Thoracic aorta (tissue), 2 donors: ENCODE data around the gene UGT8. TPM values are rescaled to one million over a fixed set of nuclear protein-coding genes. Genes with fewer than 3 reads are reported as not detected.
"Not testable (repeated sequence)": the region's sequence is repeated elsewhere in the genome, so short reads cannot be mapped to it uniquely, and the experiment has no call there.

Experiments used
- ATAC-seq: fragments of 150-250 bp; one replicate; pipeline ENCODE4 v1.8.0; 2017; ENCODE audit warnings: low read depth; ENCODE audit not compliant: insufficient number of reproducible peaks, low FRiP score
- DNase-seq: peaks from one replicate; pipeline ENCODE4 v3.0.0-alpha.2; 2020; ENCODE audit warnings: low spot score
- H3K27ac ChIP-seq, 2 donors: fragments of 200-600 bp; sonication (generic); 1 replicate in 1 of 2; 2 replicates in 1 of 2; pipeline ENCODE4 v1.5.1; 2016; ENCODE audit warnings: mild to moderate bottlenecking in 2 of 2, moderate library complexity in 2 of 2
- H3K27me3 ChIP-seq: fragments of 200-600 bp; sonication (generic); replicated peaks from 2 replicates; pipeline ENCODE4 v1.6.0; 2016; ENCODE audit warnings: mild to moderate bottlenecking; ENCODE audit not compliant: insufficient read depth
- H3K36me3 ChIP-seq: fragments of 200-600 bp; sonication (generic); one replicate; pipeline ENCODE4 v1.5.1; 2016
- H3K4me1 ChIP-seq, 2 donors: fragments of 200-600 bp; sonication (generic); 1 replicate in 1 of 2; 2 replicates in 1 of 2; pipeline versions ENCODE4 v1.5.1 to v1.6.0; 2016; ENCODE audit warnings: low read depth in 2 of 2, mild to moderate bottlenecking in 1 of 2; ENCODE audit not compliant: control insufficient read depth in 1 of 2
- H3K4me3 ChIP-seq: fragments of 200-600 bp; sonication (generic); 2 replicates; pipeline ENCODE4 v1.5.1; 2016; ENCODE audit warnings: mild to moderate bottlenecking
- H3K9me3 ChIP-seq: fragments of 200-600 bp; sonication (generic); 2 replicates; pipeline ENCODE4 v1.5.1; 2016
- total RNA-seq, 2 donors: library from RNA; depleted of rRNA; stranded (reverse); fragments of >200 nt; gene quantifications; one replicate each; pipeline versions ENCODE4 v1.1.0 to v1.2.3, GENCODE V29; 2016
- TF ChIP-seq, protein P1 (sequence below): fragments of 200-600 bp; sonication (generic); IDR thresholded peaks from one replicate; pipeline ENCODE4 v1.5.1; 2019; ENCODE audit warnings: antibody characterized with exemption

UGT8 gene
- total RNA-seq, 2 donors from 2014 or later, result 0.14 to 2.3 TPM

DNA sequence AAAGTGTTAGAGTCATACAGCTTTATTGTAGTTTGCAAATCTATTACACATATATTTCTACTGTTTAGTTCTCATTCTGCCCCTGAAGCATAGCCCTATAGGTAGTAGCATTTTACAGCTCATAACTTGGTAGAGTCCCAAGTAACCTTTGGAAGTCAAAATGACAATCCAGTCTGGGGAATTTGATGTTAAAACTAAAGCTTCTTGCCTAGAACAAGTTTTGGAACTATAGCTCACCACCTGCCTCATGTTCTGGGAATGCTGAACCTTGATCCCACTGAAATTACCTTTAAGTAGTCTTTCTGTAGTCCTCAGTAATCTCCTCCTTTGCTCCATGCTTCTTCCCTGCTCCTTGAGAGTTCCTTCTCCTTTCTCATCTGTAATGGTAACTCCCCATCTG lies 8.4 kb downstream of the UGT8 start:
- Histone ChIP-seq H3K4me1 (no peaks in the 10 kb centered on the region), H3K27ac (no peak overlapping the region), H3K36me3 (no peaks in the 10 kb centered on the region), H3K9me3 (no peaks in the 10 kb centered on the region), H3K27me3 (no peaks in the 10 kb centered on the region), H3K4me3 (no peak overlapping the region)
- no peak for ATAC-seq
- DNase-seq, result no peak
- TF ChIP-seq, protein P1, sequence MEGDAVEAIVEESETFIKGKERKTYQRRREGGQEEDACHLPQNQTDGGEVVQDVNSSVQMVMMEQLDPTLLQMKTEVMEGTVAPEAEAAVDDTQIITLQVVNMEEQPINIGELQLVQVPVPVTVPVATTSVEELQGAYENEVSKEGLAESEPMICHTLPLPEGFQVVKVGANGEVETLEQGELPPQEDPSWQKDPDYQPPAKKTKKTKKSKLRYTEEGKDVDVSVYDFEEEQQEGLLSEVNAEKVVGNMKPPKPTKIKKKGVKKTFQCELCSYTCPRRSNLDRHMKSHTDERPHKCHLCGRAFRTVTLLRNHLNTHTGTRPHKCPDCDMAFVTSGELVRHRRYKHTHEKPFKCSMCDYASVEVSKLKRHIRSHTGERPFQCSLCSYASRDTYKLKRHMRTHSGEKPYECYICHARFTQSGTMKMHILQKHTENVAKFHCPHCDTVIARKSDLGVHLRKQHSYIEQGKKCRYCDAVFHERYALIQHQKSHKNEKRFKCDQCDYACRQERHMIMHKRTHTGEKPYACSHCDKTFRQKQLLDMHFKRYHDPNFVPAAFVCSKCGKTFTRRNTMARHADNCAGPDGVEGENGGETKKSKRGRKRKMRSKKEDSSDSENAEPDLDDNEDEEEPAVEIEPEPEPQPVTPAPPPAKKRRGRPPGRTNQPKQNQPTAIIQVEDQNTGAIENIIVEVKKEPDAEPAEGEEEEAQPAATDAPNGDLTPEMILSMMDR, result no peak

DNA sequence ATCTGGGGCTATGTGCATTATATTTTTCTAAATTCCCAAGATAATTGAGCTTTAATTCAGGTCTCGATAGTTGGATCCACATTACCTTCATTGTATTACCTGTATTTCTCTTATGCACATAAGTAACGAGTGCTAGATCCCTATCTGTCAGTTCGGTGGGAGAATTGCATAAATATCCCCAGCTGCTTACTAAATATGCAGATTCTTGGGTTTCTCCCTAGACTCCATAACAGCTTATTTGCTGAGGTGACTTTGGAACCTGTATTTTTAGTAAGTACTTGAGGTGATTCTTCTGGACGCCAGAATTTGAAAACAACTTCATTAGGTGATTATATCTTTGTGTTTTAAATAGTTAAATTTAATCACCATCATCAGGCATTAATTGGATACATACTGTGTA lies 15.0 kb downstream of the UGT8 start:
- TF ChIP-seq, protein P1, result no peak
- no peaks in the 10 kb centered on the region for H3K9me3 ChIP-seq
- H3K27ac ChIP-seq, result no peak overlapping the region
- no peaks in the 10 kb centered on the region for H3K36me3 ChIP-seq
- no peak overlapping the region for H3K4me3 ChIP-seq
- H3K4me1 ChIP-seq, result no peaks in the 10 kb centered on the region
- no peaks in the 10 kb centered on the region for H3K27me3 ChIP-seq
- no peak for ATAC-seq
- no peak for DNase-seq

DNA sequence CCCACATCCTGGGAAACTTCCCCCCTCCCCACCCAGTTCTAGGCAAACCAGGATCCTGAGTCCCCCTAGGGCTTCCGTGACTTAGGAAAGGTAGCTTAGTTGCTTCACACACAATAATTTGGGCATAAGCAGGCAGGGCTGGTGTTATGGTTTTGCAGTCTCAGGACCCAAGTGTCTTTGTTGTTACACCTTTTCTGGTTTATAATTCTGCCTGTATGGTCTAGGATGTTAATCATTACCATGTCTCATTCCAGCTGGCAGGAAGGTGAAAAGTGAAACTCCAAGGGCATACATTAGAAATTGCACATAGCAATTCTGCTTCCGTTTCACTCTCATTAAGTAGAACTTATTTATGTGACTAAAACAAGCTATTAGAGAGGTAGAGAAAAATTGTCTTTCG lies 16.8 kb downstream of the UGT8 start:
- Histone ChIP-seq H3K9me3 (no peaks in the 10 kb centered on the region), H3K36me3 (no peaks in the 10 kb centered on the region), H3K27me3 (no peaks in the 10 kb centered on the region), H3K4me3 (no peak overlapping the region), H3K27ac (no peak overlapping the region), H3K4me1 (no peaks in the 10 kb centered on the region)
- DNase-seq (no peak), ATAC-seq (no peak)
- TF ChIP-seq, protein P1, result no peak

DNA sequence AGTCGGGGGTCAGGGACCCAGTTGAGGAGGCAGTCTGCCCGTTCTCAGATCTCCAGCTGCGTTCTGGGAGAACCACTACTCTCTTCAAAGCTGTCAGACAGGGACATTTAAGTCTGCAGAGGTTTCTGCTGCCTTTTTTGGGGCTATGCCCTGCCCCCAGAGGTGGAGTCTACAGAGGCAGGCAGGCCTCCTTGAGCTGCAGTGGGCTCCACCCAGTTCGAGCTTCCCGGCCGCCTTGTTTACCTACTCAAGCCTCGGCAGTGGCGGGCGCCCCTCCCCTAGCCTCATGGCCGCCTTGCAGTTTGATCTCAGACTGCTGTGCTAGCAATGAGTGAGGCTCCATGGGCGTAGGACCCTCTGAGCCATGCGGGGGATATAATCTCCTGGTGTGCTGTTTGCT lies 17.4 kb downstream of the UGT8 start:
- not testable (repeated sequence) for H3K4me3 ChIP-seq, DNase-seq, ATAC-seq

DNA sequence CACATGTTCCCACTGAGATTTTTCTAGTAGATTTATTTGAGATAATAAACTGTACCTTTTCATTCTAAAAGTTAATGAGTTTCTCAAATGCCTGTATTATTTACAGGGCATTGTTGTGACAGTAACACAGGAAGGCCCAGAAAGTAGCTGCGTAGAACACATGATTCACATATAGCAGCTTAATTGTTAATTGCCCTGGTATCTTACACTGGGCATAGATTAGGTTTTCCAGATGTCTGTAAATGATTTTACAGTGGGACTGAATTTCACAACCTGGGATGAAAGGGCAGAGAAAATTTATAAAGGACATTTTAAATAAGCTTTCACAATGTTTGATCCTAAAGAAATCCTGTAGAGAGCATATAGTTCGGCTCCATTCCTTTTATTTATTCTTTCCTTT lies 27.6 kb downstream of the UGT8 start:
- TF ChIP-seq, protein P1, result no peak
- no peak overlapping the region for H3K4me3 ChIP-seq
- no peak for ATAC-seq
- no peaks in the 10 kb centered on the region for H3K9me3 ChIP-seq
- H3K4me1 ChIP-seq, result no peaks in the 10 kb centered on the region
- H3K36me3 ChIP-seq, result no peaks in the 10 kb centered on the region
- no peaks in the 10 kb centered on the region for H3K27me3 ChIP-seq
- no peak overlapping the region for H3K27ac ChIP-seq
- DNase-seq, result no peak

More for the DNA sequence above, 17.4 kb downstream of the UGT8 start:
- not testable (repeated sequence) for H3K27ac ChIP-seq, H3K4me1 ChIP-seq, H3K9me3 ChIP-seq, H3K27me3 ChIP-seq, H3K36me3 ChIP-seq

DNA sequence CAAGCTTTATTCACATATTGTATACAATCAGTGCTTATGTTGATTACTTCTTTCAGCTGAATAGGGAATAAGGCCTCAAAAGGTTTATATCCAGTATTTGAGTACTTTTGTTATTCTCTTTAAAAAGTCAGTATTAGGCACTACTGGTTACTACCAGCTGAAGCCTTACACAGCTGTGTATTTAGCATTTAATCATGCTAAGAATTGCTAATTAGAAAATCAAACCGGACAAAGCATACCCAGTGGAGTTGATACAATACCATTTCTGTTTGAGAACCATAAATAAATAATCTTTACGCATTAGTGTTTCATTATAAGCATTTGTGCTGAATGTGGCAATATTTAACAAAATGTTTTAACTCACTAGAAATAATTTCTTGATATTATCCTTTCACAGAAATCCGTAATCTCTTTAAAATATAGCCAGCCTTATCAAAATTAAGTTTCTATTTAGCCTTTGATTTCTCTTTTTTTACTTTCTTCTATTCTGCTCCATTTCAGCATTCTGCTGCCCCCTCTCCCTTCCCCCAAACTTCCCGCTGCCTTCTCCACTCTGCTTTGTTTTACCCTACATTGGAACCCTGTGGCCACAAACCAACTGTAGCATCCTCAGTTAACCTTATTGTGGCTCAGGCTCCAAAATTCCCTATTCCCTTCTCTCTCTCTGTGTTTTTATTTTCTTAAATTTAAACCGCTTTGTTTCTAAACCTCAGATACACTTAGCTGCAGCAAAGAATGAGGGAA lies 37.8 kb downstream of the UGT8 start:
- H3K9me3 ChIP-seq, result no peaks in the 10 kb centered on the region
- no peak overlapping the region for H3K27ac ChIP-seq
- H3K27me3 ChIP-seq, result no peaks in the 10 kb centered on the region
- H3K36me3 ChIP-seq, result no peaks in the 10 kb centered on the region
- DNase-seq (no peak), ATAC-seq (no peak)
- no peaks in the 10 kb centered on the region for H3K4me1 ChIP-seq
- no peak overlapping the region for H3K4me3 ChIP-seq
- TF ChIP-seq, protein P1, result no peak
